ENCODE measurements around the gene FARP2. TPM values are rescaled to one million over a fixed set of nuclear protein-coding genes. Genes with fewer than 3 reads are reported as not detected.

FARP2 gene
- total and polyA plus RNA-seq, 2 of the 4 experiments (the other 2 are of a cell fraction): 17.1 to 30.8 TPM

GRCh38 chr2:241495172-241496002, 139.3 kb downstream of the FARP2 start:
- WGBS, 2 experiments (ENCODE audit: extremely low coverage in 2 of 2, insufficient read length in 1 of 2): 89% methylated on average over 22 of the region's 34 CpGs; no CpG with 5 or more reads in 1 of the 2 experiments
- CTCF ChIA-PET: interaction anchor here (1.4 kb wide), 1 partner anchor 11 kb away, joined by 4 read pairs; no protein-coding TSS in a partner anchor
- H4K5ac ChIP-seq (ENCODE audit: low read depth, low read length): no peak overlapping the region
- H4K91ac ChIP-seq (ENCODE audit: insufficient read depth, low read depth, low read length): no peak overlapping the region
- POLR2A ChIA-PET (ENCODE audit: unreplicated experiment): no interaction called here
- peaks cover under 1 to 32% of the 10 kb centered on the region in 2 experiments; a peak in 2 of 4 replicates for H3K79me1 ChIP-seq (ENCODE audit: low read depth in 1 of 2, low read length in 2 of 2)
- H3K4ac ChIP-seq (ENCODE audit: low read depth, low read length): no peak overlapping the region
- no peak overlapping the region for H3K56ac ChIP-seq (ENCODE audit: extremely low read depth, insufficient read depth, low read length)
- DNase-seq (no peak), ATAC-seq (ENCODE audit: low read depth) (no peak)
- intact Hi-C loops (cut with micrococcal nuclease): no loop called here
- no TSS peak for BruUV-seq (replicated peaks)
- H2BK5ac ChIP-seq (ENCODE audit: low read depth, low read length, poor library complexity, severe bottlenecking): no peak overlapping the region
- no peak overlapping the region for H3K27ac ChIP-seq (ENCODE audit: insufficient read depth, low read length)
- no peak overlapping the region for H2BK120ac ChIP-seq (ENCODE audit: low read depth, low read length)
- peaks cover 8% of the 10 kb centered on the region; the same call in 1 of the 2 replicates for H3K9me1 ChIP-seq (ENCODE audit: insufficient read depth, low read length)
- in situ Hi-C loops (cut with MboI; ENCODE audit: low sequenced_read_pairs): no loop called here
- H3K9ac ChIP-seq (ENCODE audit: low read depth, low read length): no peak overlapping the region
- H3K9me3 ChIP-seq (ENCODE audit: control insufficient read depth, insufficient read depth, low read length): no peaks in the 10 kb centered on the region
- H3K4me1 ChIP-seq (ENCODE audit: control insufficient read depth, insufficient read depth, low read length): 0 out of 2 replicates have a peak, but pooled peaks cover under 1% of the 10 kb centered on the region
- H2BK15ac ChIP-seq (ENCODE audit: low read depth, low read length): no peak overlapping the region
- peaks cover 18% of the 10 kb centered on the region for H4K20me1 ChIP-seq (ENCODE audit: insufficient read depth, low read length)
- H3K23ac ChIP-seq (ENCODE audit: low read depth, low read length): no peak overlapping the region
- no peak overlapping the region for H2BK20ac ChIP-seq (ENCODE audit: low read depth, low read length)
- H3K18ac ChIP-seq (ENCODE audit: low read depth, low read length): no peak overlapping the region
- no peak overlapping the region for H2AK9ac ChIP-seq (replicated peaks; ENCODE audit: low read depth, low read length, poor library complexity)
- H3K14ac ChIP-seq (replicated peaks; ENCODE audit: low read depth, low read length): no peak overlapping the region
- no peak overlapping the region for H3K4me3 ChIP-seq (ENCODE audit: insufficient read depth, low read depth, low read length)
- dilution Hi-C loops (cut with HindIII; ENCODE audit: low sequenced_read_pairs, unreplicated experiment): no loop called here
- H3K4me2 ChIP-seq (ENCODE audit: low read depth, low read length): no peak overlapping the region
- H2AFZ ChIP-seq (replicated peaks; ENCODE audit: low read length, poor library complexity): no peak overlapping the region
- peaks cover 61% of the 10 kb centered on the region for H3K36me3 ChIP-seq (ENCODE audit: control insufficient read depth, insufficient read depth, low read length)
- no peak overlapping the region for H4K8ac ChIP-seq (ENCODE audit: low read depth in 2 of 2, low read length in 2 of 2)
- H2AK5ac ChIP-seq (ENCODE audit: low read depth, low read length): no peak overlapping the region
- H3K27me3 ChIP-seq (ENCODE audit: control insufficient read depth, insufficient read depth, low read length): no peaks in the 10 kb centered on the region
- TF ChIP-seq BHLHE40 (IDR thresholded peaks at IDR 0.05; ENCODE audit: low read depth, low read length) (no peak), MAZ (IDR thresholded peaks at IDR 0.05; ENCODE audit: borderline replicate concordance, low read depth, low read length) (no peak), RCOR1 (IDR thresholded peaks at IDR 0.05; ENCODE audit: insufficient replicate concordance, low read length) (no peak), USF2 (IDR thresholded peaks at IDR 0.05; ENCODE audit: low read depth, low read length) (no peak), NFE2L2 (IDR thresholded peaks at IDR 0.05; ENCODE audit: low read depth, low read length) (no peak), POLR2A (IDR thresholded peaks at IDR 0.05; ENCODE audit: low read depth, low read length) (no peak), CHD1 (IDR thresholded peaks at IDR 0.05; ENCODE audit: low read depth, low read length) (no peak), CTCF (conservative IDR thresholded peaks at IDR 0.05; ENCODE audit: low read depth, low read length) (no peak), SMC3 (IDR thresholded peaks at IDR 0.05; ENCODE audit: low read depth, low read length) (no peak), RFX5 (IDR thresholded peaks at IDR 0.05; ENCODE audit: low read depth, low read length) (no peak), MXI1 (IDR thresholded peaks at IDR 0.05; ENCODE audit: borderline replicate concordance, low read depth, low read length) (no peak), ELK1 (IDR thresholded peaks at IDR 0.05; ENCODE audit: borderline replicate concordance, low read depth, low read length) (no peak), RAD21 (IDR thresholded peaks at IDR 0.05; ENCODE audit: low read length) (no peak), FOS (IDR thresholded peaks at IDR 0.05; ENCODE audit: low read depth, low read length) (no peak), CEBPB (IDR thresholded peaks at IDR 0.05; ENCODE audit: low read depth, low read length) (no peak)

Data from IMR-90 (cell line).